ENCODE measurements around the gene CCDC110. TPM values are rescaled to one million over a fixed set of nuclear protein-coding genes. Genes with fewer than 3 reads are reported as not detected.

CCDC110 gene
- total and polyA plus RNA-seq, 2 of the 13 experiments (the other 11 are each of a cell fraction or from before 2014, with no cell fraction given), result not detected

DNA sequence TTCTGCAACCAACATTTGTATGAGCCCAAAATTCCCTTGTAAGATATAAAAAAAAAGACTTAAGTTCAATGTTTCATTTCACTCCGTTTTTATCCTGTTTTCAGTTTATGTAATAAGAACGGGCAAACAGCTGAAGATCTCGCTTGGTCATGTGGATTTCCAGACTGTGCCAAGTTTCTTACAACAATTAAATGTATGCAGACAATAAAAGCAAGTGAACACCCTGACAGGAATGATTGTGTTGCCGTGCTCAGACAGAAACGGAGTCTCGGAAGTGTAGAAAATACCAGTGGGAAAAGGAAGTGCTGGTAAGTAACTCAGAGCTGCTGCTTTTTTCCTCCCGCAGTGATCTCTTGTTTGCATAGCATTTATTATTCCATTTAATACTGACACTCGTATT, 72.1 kb downstream of the CCDC110 start (continued):
- no peak for TF ChIP-seq TCF7L2 (IDR thresholded peaks at IDR 0.05; ENCODE audit: low read depth, low read length)
- TF ChIP-seq, protein P1, sequence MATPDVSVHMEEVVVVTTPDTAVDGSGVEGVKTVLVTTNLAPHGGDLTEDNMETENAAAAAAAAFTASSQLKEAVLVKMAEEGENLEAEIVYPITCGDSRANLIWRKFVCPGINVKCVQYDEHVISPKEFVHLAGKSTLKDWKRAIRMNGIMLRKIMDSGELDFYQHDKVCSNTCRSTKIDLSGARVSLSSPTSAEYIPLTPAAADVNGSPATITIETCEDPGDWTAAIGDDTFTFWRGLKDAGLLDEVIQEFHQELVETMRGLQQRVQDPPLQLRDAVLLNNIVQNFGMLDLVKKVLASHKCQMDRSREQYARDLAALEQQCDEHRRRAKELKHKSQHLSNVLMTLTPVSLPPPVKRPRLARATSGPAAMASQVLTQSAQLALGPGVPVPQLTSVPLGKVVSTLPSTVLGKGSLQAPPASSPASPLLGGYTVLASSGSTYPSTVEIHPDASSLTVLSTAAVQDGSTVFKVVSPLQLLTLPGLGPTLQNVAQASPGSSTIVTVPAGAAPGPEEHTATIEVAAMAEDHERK (CRISPR knock-in tag; IDR thresholded peaks at IDR 0.05; ENCODE audit: low read depth), result no peak

DNA sequence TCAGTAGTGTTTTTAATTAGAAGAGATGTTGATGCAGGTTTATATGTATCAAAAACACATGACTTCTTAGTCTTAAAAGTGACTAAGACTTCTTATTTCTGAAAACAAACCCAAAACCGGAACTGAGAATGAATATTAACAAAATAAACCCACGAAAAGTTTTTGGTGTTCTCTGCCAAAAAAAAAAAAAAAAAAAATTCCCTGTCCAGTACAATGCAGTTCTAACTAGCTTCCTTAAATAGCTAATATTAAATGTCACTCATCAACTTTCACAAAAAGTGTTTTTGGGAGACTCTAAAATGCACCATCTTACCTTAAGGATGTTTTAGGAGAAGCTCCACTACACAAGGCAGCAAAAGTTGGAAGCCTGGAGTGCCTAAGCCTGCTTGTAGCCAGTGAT, 72.9 kb downstream of the CCDC110 start:
- intact Hi-C loops (cut with micrococcal nuclease; ENCODE audit: unreplicated experiment), result loop anchor here (5.0 kb wide), 1 partner anchor 196 kb away; the partner anchor contains the start of gene CFAP97
- no peak overlapping the region for H2AFZ ChIP-seq (ENCODE audit: low read length)
- H3K4me2 ChIP-seq (ENCODE audit: low read depth, low read length), result peak overlapping the region; percentile 74; the same call in 1 of the 2 replicates
- no peak overlapping the region; a peak in 1 of 6 replicates for H3K4me3 ChIP-seq (replicated peaks in 1 of 3; ENCODE audit: insufficient read depth in 1 of 3, low read depth in 2 of 3, low read length in 3 of 3)
- POLR2A ChIA-PET, result no interaction called here
- BruUV-seq (replicated peaks), result no TSS peak
- H3K4me1 ChIP-seq (ENCODE audit: insufficient read depth, low read length), result peaks cover 44% of the 10 kb centered on the region
- no peaks in the 10 kb centered on the region for H3K27me3 ChIP-seq (ENCODE audit: control insufficient read depth in 1 of 2, insufficient read depth in 2 of 2, low read length in 2 of 2)
- CTCF ChIA-PET (ENCODE audit: low intra/inter-chr PET ratio, low total read pairs), result no interaction called here
- 93% methylated on average over 2 of the region's 2 CpGs for WGBS (ENCODE audit: low lambda C conversion rate)
- peaks cover 2% of the 10 kb centered on the region for H3K79me2 ChIP-seq (ENCODE audit: insufficient read depth, low read length)
- TF ChIP-seq REST (IDR thresholded peaks at IDR 0.05; ENCODE audit: borderline replicate concordance in 1 of 2, low read depth in 1 of 2, low read length in 2 of 2), result no peak
- no peak for TF ChIP-seq SOX5 (CRISPR knock-in tag; IDR thresholded peaks at IDR 0.05; ENCODE audit: borderline replicate concordance)
- no peak for TF ChIP-seq ONECUT2 (CRISPR knock-in tag; IDR thresholded peaks at IDR 0.05)
- H4K20me1 ChIP-seq (ENCODE audit: insufficient read depth, low read length), result no peaks in the 10 kb centered on the region; the same call in 1 of the 2 replicates
- DNase-seq (ENCODE audit: low spot score) (no peak), FAIRE-seq (no peak), ATAC-seq (no peak)
- H3K9me3 ChIP-seq (ENCODE audit: low read length), result no peaks in the 10 kb centered on the region
- in situ Hi-C loops (cut with HindIII; ENCODE audit: extremely low pct_ligation_motif_present, low pct_unique_long_range_greater_than_20kb), result no loop called here
- H3K36me3 ChIP-seq (replicated peaks in 1 of 2; ENCODE audit: control insufficient read depth in 1 of 2, insufficient read depth in 2 of 2, low read length in 2 of 2), result peaks cover 2 to 21% of the 10 kb centered on the region in 2 experiments; a peak in 3 of 5 replicates
- H3K27ac ChIP-seq (ENCODE audit: extremely low read length, insufficient read depth, low read length), result no peak overlapping the region
- no peak overlapping the region for H3K9ac ChIP-seq (ENCODE audit: insufficient read depth, low read depth, low read length)
